ENCODE measurements around the gene ZBTB20.

ZBTB20 gene

DNA sequence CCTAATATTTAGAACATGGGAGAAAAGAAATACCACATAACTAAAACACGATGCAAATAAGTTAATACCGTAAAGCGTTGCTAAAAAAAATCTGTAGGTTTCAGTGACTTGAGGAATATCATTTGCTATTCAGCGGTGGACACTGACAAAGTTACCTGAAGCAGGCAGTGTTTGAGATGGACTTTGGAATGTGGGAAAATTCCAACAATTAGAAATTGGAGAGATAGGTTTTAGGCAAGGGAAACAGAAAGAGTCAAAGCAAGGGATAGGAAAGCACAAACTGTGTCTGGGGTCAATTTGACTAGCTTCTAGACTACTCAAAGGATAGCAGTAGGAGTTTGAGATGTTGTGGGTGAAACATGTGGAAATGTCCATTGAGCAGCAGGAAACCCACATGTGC lies 680.3 kb downstream of the ZBTB20 start:
- Histone ChIP-seq H3K79me2 (ENCODE audit: low read length) (no peaks in the 10 kb centered on the region), H3K9ac (ENCODE audit: low read length) (no peak overlapping the region), H3K9me3 (ENCODE audit: insufficient read depth, low read length) (no peaks in the 10 kb centered on the region), H4K20me1 (ENCODE audit: insufficient read depth, low read length) (no peaks in the 10 kb centered on the region), H3K27ac (ENCODE audit: low read length) (no peak overlapping the region), H3K4me1 (ENCODE audit: low read length) (peaks cover 11% of the 10 kb centered on the region), H3K4me3 (ENCODE audit: low read length) (no peak overlapping the region), H3K36me3 (replicated peaks; ENCODE audit: low read depth, low read length) (no peaks in the 10 kb centered on the region), H2AFZ (ENCODE audit: low read depth, low read length) (no peak overlapping the region), H3K4me2 (ENCODE audit: low read length) (no peak overlapping the region), H3K27me3 (ENCODE audit: low read depth, low read length) (peaks cover 12% of the 10 kb centered on the region; the same call in 1 of the 2 replicates)
- TF ChIP-seq EZH2phosphoT487 (IDR thresholded peaks at IDR 0.05; ENCODE audit: low read depth) (no peak), CTCF (IDR thresholded peaks at IDR 0.05; ENCODE audit: low read depth, low read length) (no peak)

GRCh38 chr3:114466251-114466650 lies 680.8 kb downstream of the ZBTB20 start:
- Histone ChIP-seq H2AFZ (ENCODE audit: low read depth, low read length) (no peak overlapping the region), H3K27ac (ENCODE audit: low read length) (no peak overlapping the region), H4K20me1 (ENCODE audit: insufficient read depth, low read length) (no peaks in the 10 kb centered on the region), H3K79me2 (ENCODE audit: low read length) (no peaks in the 10 kb centered on the region), H3K9ac (ENCODE audit: low read length) (no peak overlapping the region), H3K4me3 (ENCODE audit: low read length) (no peak overlapping the region), H3K9me3 (ENCODE audit: insufficient read depth, low read length) (no peaks in the 10 kb centered on the region), H3K36me3 (replicated peaks; ENCODE audit: low read depth, low read length) (no peaks in the 10 kb centered on the region), H3K4me1 (ENCODE audit: low read length) (peaks cover 11% of the 10 kb centered on the region), H3K27me3 (ENCODE audit: low read depth, low read length) (peaks cover 12% of the 10 kb centered on the region; the same call in 1 of the 2 replicates), H3K4me2 (ENCODE audit: low read length) (no peak overlapping the region)
- TF ChIP-seq EZH2phosphoT487 (IDR thresholded peaks at IDR 0.05; ENCODE audit: low read depth) (no peak), CTCF (IDR thresholded peaks at IDR 0.05; ENCODE audit: low read depth, low read length) (no peak)

DNA sequence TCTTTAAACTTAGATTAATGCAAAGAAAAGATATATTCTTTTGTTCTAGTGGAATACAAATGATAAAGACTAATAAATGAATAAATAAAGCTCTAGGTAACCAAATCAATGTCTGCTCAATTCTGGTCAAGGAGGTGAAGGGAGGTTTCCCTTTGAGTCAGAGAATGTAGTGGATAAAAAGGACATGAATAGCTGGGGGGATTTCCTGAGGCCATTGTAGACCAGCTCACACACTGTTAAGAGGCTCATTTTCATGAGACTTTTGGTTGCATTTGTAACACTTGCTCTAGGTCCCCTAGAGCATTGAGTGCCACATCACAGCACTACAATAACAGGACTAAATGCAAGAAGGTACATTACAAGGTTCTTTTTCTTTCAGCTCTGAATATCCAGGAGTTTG lies 682.5 kb downstream of the ZBTB20 start:
- Histone ChIP-seq H3K9me3 (ENCODE audit: insufficient read depth, low read length) (no peaks in the 10 kb centered on the region), H3K4me1 (ENCODE audit: low read length) (peaks cover 26% of the 10 kb centered on the region), H3K4me3 (ENCODE audit: low read length) (no peak overlapping the region), H3K9ac (ENCODE audit: low read length) (no peak overlapping the region), H2AFZ (ENCODE audit: low read depth, low read length) (no peak overlapping the region), H3K4me2 (ENCODE audit: low read length) (peak overlapping the region; percentile 43), H4K20me1 (ENCODE audit: insufficient read depth, low read length) (no peaks in the 10 kb centered on the region), H3K79me2 (ENCODE audit: low read length) (no peaks in the 10 kb centered on the region), H3K27ac (ENCODE audit: low read length) (no peak overlapping the region), H3K27me3 (ENCODE audit: low read depth, low read length) (peaks cover 15% of the 10 kb centered on the region; the same call in 1 of the 2 replicates), H3K36me3 (replicated peaks; ENCODE audit: low read depth, low read length) (no peaks in the 10 kb centered on the region)
- TF ChIP-seq EZH2phosphoT487 (IDR thresholded peaks at IDR 0.05; ENCODE audit: low read depth) (no peak), CTCF (IDR thresholded peaks at IDR 0.05; ENCODE audit: low read depth, low read length) (no peak)

GRCh38 chr3:114462750-114463149 lies 684.3 kb downstream of the ZBTB20 start:
- no peak overlapping the region for H3K4me2 ChIP-seq (ENCODE audit: low read length)
- H3K9ac ChIP-seq (ENCODE audit: low read length) = no peak overlapping the region
- no peaks in the 10 kb centered on the region for H4K20me1 ChIP-seq (ENCODE audit: insufficient read depth, low read length)
- no peaks in the 10 kb centered on the region for H3K79me2 ChIP-seq (ENCODE audit: low read length)
- no peaks in the 10 kb centered on the region for H3K36me3 ChIP-seq (replicated peaks; ENCODE audit: low read depth, low read length)
- TF ChIP-seq CTCF (IDR thresholded peaks at IDR 0.05; ENCODE audit: low read depth, low read length) = no peak
- no peak for TF ChIP-seq EZH2phosphoT487 (IDR thresholded peaks at IDR 0.05; ENCODE audit: low read depth)
- no peak overlapping the region for H3K4me3 ChIP-seq (ENCODE audit: low read length)
- H3K9me3 ChIP-seq (ENCODE audit: insufficient read depth, low read length) = no peaks in the 10 kb centered on the region
- no peak overlapping the region for H3K27ac ChIP-seq (ENCODE audit: low read length)
- H2AFZ ChIP-seq (ENCODE audit: low read depth, low read length) = no peak overlapping the region
- peaks cover 19% of the 10 kb centered on the region; the same call in 1 of the 2 replicates for H3K27me3 ChIP-seq (ENCODE audit: low read depth, low read length)
- H3K4me1 ChIP-seq (ENCODE audit: low read length) = peaks cover 34% of the 10 kb centered on the region

Data from OCI-LY3 (cell line).